Bone marrow (tissue), 2 donors: ENCODE results near the gene ABCA2.
"Not testable (repeated sequence)": the region's sequence is repeated elsewhere in the genome, so short reads cannot be mapped to it uniquely, and the experiment has no call there.

Experiments
- DNase-seq, 2 donors: peaks; one replicate each; lab custom pipeline; 2025; lab: John Stamatoyannopoulos, UW

Gene ABCA2

DNA sequence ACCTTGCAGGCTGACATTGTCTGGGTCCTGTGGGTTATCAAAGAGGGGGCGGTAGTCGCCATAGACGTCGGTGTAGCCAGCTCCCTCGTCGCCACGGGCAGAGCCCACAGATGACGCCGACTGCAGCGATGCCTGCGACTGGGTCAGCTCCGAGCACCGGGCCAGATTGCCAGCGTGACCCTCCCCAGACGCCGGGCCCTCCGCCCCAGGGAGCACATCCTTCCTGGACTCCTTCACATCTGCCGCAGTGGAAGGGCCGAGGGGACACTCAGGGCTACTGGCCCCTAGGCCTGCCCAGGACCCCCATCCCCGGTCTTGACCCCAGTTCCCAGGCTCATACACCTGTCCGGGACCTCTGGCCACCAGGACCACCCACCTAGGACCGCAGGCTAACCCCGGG lies 13.9 kb downstream of the ABCA2 start:
- DNase-seq = no peak

DNA sequence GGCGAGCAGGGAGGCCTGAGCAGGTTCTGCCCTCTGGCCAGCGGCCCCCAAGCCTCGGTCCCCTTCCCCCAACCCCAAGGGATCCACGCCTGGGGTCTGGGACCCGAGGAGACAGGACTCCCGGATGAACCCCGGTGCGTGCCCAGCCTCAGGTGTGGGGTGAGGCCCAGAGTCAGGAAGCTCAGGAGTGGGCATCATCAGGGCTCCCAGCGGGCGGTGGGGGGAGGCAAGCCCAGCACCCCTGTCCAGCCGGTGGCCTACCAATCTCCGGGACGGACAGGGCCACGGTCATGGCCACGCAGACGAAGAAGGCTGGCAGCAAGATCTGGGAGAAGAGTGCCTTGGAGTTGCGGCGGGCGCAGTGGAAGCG lies 14.5 kb downstream of the ABCA2 start:
- DNase-seq = no peak

DNA sequence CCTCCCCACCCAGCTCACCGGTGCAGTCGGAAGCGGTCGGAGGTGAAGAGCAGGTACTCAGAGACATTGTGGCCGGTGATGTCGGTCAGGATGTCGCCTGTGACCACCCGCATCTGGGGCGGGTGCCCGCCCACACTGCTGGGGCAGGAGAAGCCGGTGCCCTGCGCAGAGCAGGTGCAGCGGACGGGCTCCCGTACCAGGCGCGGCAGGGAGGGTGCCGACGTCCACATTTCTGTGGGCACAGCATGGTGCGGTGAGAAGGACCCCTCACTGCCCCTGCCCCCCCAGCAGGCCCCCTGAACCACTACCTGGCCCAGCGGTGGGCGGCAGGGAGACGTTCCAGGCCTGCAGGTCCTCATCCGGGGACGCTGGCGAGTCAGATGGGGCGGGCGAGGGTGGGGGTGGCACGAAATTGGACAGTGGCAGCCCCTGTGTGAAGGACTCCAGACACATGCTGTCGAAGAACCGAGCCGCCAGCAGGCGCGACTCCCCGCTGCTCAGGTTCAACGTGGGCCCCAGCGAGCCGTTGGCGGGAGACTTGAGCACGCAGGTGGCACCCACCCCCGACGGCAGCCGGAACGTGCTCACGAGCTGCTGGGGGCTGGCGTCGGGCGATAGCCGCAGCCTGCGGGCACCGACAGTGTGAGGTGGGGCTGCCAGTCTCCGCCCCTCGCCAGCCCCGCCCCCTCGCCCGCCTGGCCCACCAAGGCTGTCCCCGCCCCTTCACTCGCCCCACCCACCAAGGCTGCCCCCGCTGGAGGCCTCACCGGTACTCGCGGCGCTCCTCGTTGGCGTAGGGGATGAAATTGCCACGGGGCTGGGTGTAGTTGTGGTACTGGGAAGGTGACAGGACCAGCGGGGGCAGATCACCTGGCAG lies 15.1 kb downstream of the ABCA2 start:
- DNase-seq = no peak

DNA sequence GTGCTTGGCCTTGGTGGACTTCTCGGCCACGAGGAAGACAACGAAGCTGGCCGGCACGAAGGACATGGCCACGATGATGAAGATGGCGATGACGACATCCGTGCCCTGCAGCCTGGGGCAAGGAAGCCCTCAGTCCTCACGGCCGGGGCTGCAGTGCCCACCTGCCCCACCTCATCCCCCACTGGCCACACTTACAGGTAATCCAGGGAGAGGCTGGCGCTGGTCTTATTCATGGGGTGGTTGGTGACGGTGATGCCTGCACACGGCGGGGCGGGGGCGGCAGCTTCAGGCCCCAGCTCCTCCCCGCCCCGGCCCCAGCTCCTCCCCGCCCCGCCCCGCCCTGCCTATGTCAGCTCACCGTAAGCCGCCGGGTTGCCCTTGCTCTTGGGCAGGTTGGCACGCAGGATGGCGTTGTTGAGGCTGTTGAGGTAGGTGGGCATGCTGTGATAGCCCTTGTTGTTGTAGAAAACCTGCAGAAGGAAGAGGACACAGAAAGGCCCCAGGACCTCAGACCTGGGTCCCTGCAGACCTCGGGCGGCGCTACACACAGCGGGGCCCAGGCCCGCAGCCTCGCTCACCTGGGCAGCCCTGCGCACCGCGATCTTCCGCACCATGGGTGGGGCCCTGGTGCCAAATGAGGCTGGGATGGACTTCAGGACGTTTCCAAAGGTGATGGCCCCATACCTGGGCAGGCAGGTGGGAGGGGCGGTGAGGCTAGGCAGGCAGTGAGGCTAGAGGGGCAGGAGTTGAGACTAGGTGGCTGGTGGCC lies 15.9 kb downstream of the ABCA2 start:
- DNase-seq = no peak

DNA sequence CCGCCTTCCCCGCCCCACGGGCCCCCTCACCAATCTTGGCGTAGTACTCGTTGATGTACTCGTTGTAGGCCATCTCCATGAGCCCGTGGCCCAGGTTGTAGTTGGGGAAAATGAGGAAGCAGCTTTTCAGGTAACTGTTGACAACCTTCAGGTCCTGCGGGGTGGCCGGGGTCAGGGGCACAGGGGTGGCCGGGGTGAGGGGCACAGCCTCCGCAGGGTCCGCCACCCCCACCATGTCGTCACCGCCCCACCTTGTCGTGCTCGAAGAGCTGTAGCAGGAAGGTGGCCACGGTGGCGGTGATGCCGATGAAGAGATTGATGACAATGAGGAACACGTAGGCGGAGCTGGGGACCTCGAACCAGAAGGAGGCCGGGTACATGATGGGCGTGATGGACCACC lies 16.9 kb downstream of the ABCA2 start:
- DNase-seq = no peak

DNA sequence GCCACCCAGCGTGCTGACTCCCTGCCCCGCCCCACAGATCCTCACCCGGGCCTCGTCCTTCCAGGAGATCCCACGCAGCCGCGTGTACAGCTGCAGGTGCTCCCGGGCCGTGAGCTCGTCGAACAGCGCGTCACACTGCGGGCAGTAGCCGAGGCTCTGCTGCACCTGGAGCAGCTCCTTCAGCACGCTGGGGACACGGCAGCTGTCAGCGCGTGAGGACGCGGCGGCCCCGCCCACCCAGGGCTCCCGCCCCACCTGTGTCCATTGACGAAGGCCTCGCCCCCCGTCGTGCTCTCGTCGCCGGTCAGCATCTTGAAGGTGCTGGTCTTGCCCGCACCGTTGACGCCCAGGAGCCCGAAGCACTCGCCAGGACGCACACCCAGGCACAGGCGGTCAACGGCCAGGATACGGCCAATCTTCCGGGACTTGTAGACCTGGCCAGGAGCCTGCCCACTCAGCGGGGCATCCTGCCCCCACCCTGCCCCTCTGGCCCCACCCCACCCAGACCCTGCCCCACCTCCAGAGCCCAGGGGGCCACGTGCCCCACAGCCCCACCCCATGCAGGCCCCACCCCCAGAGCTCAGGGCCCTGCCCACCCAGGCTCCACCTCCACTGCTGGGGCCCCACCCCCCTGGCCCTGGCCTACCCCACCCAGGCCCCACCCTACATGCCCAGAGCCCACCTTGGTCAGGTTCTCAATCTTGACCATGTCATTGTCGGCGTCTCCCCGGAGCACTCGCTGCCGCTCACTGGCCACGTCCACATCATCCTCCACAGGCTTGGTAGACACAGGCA lies 17.9 kb downstream of the ABCA2 start:
- no peak for DNase-seq

DNA sequence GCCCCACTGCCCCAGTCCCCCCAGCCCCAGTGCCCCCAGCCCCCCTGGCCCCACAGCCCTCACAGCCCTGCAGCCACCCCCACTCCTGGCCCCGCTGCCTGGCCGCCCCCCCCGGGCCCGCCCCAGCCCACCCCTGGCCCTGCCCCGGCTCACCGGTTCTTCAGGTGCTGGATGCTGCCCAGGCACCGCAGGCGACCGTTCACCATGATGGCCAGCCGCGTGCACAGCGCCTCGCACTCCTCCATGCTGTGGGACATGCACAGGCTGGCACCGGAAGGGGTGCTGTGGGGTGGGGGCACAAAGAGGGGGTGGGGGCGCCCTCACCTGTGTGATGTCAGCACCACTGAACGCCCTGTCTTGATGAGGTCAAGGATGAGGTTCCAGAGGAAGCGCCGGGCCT lies 18.8 kb downstream of the ABCA2 start:
- DNase-seq = no peak

DNA sequence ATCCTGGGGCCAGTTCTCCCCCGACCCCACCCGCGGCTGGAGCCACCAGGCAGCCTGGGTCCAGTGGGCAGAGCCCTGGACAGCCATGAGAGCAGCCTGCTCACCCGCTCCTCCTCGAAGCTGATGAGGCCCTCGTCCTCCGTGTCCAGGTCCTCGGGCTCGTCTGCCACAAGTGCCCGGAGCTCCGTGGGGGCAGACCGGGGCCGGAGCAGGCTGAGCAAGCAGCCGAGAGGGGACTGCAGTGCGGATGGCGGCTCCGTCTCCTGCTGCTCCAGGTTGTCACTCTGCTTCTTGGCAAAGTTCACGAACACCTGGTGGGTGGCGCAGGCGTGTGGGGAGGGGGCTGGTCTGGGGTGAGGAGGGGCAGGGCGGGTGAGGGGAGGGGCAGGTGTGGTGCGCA lies 19.7 kb downstream of the ABCA2 start:
- DNase-seq = no peak

DNA sequence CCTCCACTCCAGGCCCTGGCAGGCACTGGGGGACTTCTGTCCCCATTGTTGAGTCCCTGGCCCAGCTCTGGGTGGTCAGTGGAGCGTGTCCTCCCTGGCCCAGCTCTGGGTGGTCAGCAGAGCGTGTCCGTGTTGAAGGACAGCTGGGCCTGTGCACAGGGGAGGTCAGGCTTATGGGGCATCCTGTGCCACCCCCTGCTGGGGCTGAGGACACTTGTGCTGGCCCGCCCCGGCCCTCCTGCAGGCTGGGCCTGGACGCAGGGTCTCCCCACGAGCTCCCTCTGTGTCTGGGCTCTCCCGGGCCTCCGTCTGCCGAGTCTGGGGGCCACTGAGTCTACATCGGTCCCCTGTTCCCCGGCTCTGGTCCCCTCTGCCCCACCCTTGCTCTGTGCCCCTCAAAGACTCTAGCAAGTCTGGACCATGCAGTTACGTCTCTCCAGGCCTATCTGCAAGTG lies 20.2 kb downstream of the ABCA2 start:
- no peak for DNase-seq

DNA sequence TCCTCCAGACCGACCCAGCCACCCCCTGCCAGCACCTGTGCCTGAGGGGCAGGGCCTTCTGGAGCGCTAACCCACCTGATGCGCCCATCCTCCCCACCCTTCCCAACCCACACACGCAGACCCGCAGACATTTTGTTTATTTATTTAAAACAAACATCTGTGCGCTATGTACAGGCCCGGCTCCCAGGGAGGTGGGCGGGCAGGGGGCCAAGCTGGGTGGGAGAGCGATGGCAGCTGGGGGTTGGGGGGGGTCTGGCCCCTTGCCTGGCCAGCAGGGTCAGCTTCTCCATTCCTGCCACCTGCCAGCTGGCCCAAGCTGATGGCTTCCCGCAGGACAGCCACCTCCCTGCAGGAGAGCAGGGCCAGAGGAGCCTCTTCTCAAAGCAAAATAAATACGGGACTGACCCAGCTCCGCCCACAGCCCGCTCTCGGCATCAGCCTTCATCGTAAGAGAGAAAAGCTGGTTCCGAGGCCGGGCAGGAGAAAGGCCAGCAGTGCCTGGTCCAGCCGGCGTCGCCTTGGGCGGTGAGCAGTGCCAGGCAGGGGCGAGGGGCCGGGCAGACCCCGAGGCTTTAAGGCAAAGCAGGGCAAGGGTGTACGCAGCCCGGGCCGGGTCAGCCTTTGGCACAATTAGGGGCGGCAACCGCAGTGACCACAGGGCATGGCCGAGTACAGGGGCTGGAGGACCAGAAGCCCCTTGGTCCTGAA lies 20.8 kb downstream of the ABCA2 start:
- DNase-seq = no peak

DNA sequence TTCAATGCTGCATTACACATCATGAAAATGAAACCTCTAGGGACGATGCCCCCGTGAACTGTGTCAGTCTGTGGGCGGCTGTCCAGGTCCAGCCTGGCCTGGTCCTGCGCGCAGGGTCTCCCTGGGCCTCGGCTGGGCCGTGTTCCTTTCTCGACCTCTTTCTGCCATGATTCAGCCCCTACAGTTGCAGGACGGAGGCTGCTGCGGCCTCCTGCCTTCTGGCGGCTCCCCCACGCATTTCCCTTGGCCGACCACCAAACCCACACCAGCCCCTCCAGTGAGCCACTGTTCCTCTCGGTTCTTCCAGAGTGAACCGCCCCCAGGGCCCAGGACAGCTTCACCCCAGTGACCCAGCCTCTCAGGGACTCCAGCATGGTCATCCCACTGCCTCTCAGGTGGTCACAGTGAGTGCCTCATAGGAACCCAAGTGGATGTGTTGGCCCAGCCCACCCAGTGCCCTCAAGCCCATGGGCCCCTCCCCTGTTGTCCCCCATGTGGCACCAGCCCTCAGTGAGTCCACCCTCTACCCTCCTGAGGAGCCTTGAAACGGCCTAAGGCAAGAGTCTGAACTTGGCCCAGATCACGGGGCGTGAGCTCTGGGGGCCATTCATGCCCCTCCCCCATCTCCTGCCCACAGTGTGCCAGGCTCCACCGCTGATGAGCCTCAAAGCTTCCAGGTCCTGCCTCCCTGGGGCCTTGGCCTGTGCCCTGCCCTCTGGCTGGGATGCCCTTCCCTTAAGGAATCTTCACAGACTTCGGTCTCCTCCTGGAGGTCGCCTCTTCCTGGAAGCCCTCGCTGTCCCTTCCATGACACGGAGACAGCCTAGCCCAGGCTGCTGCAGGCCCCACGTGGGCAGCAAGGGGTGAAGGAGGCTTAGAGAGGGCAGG lies 21.7 kb downstream of the ABCA2 start:
- no peak for DNase-seq

DNA sequence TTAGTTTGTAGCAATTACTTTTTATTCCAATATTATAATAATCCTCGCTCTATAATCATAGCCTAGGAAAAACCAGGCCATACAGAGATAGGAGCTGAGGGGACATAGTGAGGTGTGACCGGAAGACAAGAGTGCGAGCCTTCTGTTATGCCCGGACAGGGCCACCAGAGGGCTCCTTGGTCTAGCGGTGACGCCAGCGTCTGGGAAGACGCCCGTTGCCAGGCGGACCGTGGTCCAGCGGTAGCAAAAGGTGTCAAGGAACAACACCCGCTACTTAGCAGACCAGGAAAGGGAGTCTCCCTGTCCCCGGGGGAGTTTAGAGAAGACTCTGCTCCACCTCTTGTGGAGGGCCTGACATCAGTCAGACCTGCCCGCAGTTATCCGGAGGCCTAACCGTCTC lies 23.8 kb downstream of the ABCA2 start:
- not testable (repeated sequence) for DNase-seq

DNA sequence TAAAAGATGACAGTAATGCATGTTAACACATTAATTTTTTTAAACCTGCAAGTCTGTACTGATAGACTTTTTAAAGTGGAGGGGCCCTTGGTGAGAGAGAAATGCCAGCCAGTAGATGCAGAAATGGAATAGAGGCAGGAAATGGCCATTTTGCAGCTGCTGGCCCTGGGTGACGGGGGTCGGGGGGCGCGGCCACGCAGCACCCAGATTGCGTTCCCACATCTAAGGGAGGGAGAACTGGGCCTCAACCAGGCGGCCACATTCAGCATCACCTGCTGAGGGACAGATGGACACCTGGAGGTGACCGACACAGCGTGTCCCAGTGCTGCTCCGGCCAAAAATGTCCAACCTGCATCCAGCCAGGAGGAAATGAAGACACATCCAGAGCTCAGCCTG lies 25.4 kb downstream of the ABCA2 start:
- no peak for DNase-seq

DNA sequence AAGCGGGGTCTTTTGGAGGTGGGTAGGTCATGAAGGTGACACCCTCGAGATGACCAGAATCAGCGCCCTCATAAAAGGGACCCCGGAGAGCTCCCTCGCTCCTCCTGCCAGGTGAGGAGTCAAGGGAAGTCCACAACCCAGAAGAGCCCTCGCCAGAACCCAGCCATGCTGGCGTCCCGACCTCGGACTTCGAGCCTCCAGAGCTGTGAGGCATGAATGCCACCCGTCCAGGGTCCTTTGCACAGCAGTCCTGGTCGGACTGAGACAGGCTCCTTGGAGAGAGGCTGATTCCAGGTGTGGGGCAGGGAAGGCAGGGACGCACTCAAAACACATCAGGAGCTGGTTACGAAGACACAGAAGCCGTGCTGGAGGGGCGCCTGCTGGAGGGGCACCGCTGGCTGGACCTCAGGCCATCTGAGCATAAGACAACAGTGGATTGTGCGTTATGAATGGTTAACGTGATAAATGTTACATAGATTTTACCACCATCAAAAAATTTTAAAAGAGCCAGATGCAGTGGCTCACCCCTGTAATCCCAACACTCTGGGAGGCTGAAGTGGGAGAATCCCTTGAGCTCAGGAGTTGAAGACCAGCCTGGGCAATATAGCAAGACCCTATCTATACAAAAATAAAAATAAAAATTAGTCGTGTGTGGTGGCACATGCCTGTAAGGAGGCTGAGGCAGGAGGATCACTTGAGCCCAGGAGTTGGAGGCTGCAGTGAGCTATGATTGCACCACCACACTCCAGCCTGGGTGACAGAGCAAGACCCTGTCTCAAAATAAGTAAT lies 26.0 kb downstream of the ABCA2 start:
- DNase-seq = no peak

DNA sequence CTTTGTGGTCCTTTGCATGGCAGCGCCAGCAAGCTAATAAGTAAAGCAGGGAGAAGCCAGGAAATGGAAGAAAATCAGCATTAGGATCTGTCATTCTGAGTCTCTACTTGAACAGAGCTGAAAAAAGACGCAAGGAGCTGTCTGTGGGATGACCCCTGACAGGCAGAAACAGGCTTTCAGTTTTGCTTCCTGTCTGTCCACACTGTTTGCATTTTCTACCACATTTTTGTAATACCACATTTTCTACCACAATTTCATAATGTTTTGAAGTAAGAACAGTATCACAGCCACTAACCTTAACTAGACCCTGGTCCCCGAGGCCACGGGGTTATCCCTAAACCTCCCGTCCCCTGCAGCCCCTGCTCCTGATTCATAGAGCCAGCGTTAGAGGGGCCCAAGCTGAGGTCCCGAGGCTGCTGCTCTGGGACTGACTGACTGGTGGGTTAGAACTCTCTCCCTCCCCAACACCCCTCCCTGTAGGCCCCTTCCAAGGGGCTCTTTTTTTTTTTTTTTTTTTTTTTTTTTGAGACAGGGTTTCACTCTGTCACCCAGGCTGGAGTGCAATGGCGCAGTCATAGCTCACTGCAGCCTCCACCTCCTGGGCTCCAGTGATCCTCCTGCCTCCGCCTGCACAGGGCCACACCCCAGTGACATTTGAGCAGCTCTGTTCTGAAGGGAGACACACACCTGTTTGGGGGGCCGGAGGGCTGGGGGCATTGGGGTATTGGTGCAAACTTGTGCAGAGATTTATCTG lies 27.7 kb downstream of the ABCA2 start:
- DNase-seq = peak in 1 of 2 donors; percentile 23

DNA sequence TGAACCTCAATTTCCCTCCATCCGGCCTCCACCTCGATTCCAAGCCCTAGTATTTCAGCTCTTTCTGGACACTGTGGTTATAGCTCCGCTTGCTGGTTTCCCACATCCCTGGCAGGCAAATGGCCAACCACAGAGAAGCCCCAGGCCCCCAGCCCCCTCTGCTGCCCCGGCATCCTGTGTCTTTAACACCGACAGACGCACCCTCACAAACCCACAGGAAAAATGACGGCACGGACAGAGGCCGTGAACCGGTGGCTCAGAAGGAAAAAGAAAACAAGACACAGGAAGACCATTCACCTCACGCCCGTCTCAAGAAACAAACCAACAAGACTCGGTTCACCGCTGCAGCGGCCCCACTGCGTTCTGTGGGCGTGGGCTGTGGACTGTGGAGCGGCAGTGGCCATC lies 30.2 kb downstream of the ABCA2 start:
- DNase-seq = no peak

DNA sequence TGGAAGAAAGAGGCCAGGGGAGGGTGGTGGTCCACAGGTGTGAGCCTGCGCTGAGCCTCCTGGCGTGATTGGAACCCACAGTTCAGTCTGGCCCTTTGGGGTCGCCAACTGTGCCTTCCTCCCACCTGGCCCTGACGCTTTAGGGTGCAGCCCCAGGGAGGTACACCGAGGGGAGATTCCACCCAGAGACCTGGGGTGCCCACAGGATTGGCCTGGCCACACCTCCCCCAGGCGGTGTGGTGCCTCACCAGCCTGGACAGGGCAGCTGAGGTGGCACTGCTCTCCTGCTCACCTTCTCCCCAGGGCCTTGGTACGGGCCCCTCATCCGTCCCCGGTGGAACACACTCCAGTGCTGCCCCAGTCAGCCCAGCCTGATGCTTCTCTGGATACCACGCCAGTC lies 30.7 kb downstream of the ABCA2 start:
- DNase-seq = no peak

DNA sequence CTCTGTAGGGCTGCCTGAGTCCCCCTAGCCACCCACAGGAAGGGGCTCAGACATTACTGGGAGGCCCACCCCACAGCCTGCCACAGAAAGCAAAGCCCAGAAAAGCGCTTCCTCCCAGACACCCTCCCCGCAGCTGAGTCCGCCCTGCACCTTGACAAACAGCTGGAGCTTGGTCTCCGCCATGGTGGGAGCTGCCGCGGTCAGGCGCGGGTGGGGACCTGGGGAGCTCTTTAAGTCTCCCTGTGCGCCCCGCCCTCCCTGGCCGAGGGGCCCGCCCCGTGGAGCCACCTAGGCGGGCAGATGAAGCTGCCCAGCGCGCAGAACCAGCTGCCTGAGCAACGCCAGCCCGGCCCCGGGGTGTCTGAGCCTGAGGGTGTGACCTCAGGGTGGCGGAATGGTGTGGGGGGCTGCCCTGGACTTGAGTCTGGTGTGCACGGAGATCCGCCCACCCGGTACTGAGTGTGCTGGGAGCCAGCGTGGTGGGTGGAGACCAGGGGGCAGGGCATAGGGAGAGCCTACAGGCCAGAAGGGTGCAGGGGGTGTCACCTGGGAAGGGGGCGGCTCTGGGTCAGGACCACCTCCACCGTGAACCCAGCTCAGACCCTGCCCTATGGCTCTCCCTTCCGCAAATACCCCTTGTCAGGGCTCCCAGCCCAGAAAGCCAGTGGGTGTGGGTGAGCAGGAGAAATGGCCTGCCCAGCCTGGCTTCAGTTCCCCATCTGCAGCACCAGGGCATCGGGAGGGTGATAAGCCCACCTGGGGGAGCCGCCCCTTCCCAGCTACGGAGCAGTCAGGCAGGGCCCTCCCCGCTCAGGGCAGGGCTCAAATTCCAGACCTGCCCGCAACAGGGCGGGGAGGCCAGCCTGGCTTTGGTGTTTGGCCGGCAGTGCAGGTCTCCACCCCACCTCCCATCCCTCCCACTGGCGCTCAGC lies 31.4 kb downstream of the ABCA2 start, which contains the start of gene CLIC3:
Gene CLIC3 (minus strand): TSS at position 208 of the 932 bp plus-strand sequence. CDS start 25 bp downstream, at position 183.
- peak in 1 of 2 donors; percentile 43 for DNase-seq
